Sigmoid colon (tissue), 7 donors: ENCODE results near the gene HSF4. TPM values are rescaled to one million over a fixed set of nuclear protein-coding genes. Genes with fewer than 3 reads are reported as not detected.

Source experiments
- DNase-seq: peaks from one replicate; pipeline ENCODE4 v3.0.0-alpha.2; 2019
- H3K27ac ChIP-seq, 4 donors: fragments of 200-600 bp; sonication (generic); one replicate each; pipeline ENCODE4 v1.5.1; 2016 to 2019; ENCODE audit warnings: mild to moderate bottlenecking in 1 of 4
- H3K27me3 ChIP-seq, 3 donors: fragments of 200-600 bp; sonication (generic); one replicate each; pipeline ENCODE4 v1.5.1; 2019; ENCODE audit warnings: mild to moderate bottlenecking in 1 of 3
- H3K36me3 ChIP-seq, 4 donors: fragments of 200-600 bp; sonication (generic); one replicate each; pipeline ENCODE4 v1.5.1; 2016 to 2019
- H3K4me1 ChIP-seq, 4 donors: fragments of 200-600 bp; sonication (generic); one replicate each; pipeline ENCODE4 v1.5.1; 2017 to 2019
- H3K4me3 ChIP-seq, 4 donors: fragments of 200-600 bp; sonication (generic); one replicate each; pipeline ENCODE4 v1.5.1; 2017 to 2019; ENCODE audit warnings: mild to moderate bottlenecking in 2 of 4, moderate library complexity in 1 of 4
- H3K9me3 ChIP-seq, 4 donors: fragments of 200-600 bp in 3 of 4; sonication (generic) in 3 of 4; one replicate each; pipeline versions ENCODE4 v1.5.1 to v1.6.1; 2013 to 2019
- EP300 ChIP-seq, 4 donors: sonication (generic); formaldehyde crosslinking; IDR thresholded peaks; one replicate each; pipeline ENCODE4 v1.6.1; 2017; ENCODE audit warnings: antibody characterized with exemption in 4 of 4
- POLR2A ChIP-seq, 2 donors: fragments of 450-650 bp; IDR thresholded peaks; one replicate each; pipeline ENCODE4 v1.6.1; 2016; ENCODE audit warnings: antibody characterized with exemption in 2 of 2, mild to moderate bottlenecking in 2 of 2, moderate library complexity in 2 of 2
- POLR2AphosphoS5 ChIP-seq, 4 donors: sonication (generic); formaldehyde crosslinking; IDR thresholded peaks; one replicate each; pipeline ENCODE4 v1.6.1; 2017; ENCODE audit warnings: antibody characterized with exemption in 4 of 4
- WGBS, 2 donors: extraction: QIAGEN DNeasy Blood & Tissue Kit; methylation state at CpG; one replicate each; pipeline ENCODE4 v1.1.7; 2013; 5-methylcytosine and 5-hydroxymethylcytosine counted together
- intact Hi-C: fragments of 100-400 bp; cut with DNase I; formaldehyde crosslinking; loops from one replicate; pipeline ENCODE4 v1.15.1; 2023
- polyA plus RNA-seq, 3 donors: library from polyadenylated mRNA; stranded (reverse); fragments of 200-250 nt; gene quantifications; one replicate each; pipeline ENCODE4 v1.2.3, GENCODE V29; 2013
- total RNA-seq, 4 donors: library from RNA; depleted of rRNA; stranded (reverse); fragments of >200 nt; gene quantifications; one replicate each; pipeline ENCODE4 v1.1.0, GENCODE V29; 2016
- TF ChIP-seq, protein P1 (sequence below), 4 experiments: fragments of 450-650 bp in 3 of 4; fragments of 200-600 bp in 1 of 4; IDR thresholded peaks; one replicate each; pipeline ENCODE4 v1.5.1; 2016 to 2019; ENCODE audit warnings: antibody characterized with exemption in 4 of 4, mild to moderate bottlenecking in 3 of 4, moderate library complexity in 2 of 4
- donor health status: healthy with polysubstance abuse.
- donor health status: Bipolar disorder and iron deficiency.
- donor health status: healthy.

The HSF4 gene
- total and polyA plus RNA-seq, 7 donors, result 1.2 to 109 (median 21.2) TPM

DNA sequence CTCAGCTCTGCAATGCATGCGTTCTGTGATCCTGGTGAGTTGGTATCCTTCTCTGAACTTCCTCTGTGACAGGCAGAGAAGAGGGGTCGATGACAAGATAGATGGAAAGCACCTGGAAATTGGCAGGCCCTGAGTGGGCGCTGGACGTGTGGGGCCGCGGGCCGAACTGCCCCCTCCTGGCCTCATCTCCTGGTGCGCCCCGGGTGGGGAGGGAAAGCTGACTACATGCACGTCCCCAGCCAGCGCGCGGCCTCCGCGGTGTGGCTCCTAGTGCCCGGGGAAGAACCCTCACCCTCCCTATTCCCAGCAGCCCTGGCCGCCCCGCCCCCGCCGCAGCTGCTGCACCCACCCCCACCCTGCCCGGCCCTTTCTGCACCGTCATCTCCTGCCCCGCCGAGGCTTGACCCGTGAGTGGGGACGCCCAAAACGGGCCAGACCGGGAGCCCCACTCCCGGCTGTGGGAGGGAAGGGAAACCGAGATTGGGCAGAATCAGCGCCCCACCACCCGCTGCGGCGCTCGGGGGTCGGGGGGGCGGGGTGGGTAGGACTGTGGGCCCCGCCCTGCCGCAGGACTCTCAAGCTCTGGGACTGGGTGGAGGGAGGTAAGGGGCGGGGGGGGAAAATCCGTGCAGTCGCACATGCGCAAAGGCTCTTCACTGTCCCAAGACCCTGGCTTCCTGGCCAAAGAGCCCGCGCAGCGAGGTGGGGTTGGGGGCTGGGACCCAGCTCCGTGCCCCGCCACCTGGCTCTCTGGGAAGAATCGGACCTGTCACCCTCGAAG lies 5.8 kb downstream of the HSF4 start, which contains the start of gene NOL3:
TSS of gene NOL3 (plus strand) at position 371 of the 781 bp plus-strand sequence.
- peaks cover 8 to 10% (median 9%) of the 10 kb centered on the region in 3 donors for H3K27me3 ChIP-seq
- no peaks in the 10 kb centered on the region for H3K36me3 ChIP-seq
- DNase-seq, result peak; percentile 94
- intact Hi-C loops, result no loop called here
- 1% methylated on average over 50 of the region's 50 CpGs for WGBS, 2 donors
- H3K4me3 ChIP-seq, result peak within 1 kb of the TSS; percentile 29 to 57 (median 48)
- H3K9me3 ChIP-seq, result no peaks in the 10 kb centered on the region
- peak within 1 kb of the TSS; percentile 87 to 95 (median 90) for H3K27ac ChIP-seq
- H3K4me1 ChIP-seq, result peaks cover 0 to 64% (median 59%) of the 10 kb centered on the region in 4 donors
- TF ChIP-seq EP300 (IDR thresholded peaks at IDR 0.05), result no peak
- TF ChIP-seq POLR2AphosphoS5 (IDR thresholded peaks at IDR 0.05), result peak; percentile 47 to 80 (median 66)
- TF ChIP-seq POLR2A (IDR thresholded peaks at IDR 0.05), result no peak
- TF ChIP-seq, protein P1, sequence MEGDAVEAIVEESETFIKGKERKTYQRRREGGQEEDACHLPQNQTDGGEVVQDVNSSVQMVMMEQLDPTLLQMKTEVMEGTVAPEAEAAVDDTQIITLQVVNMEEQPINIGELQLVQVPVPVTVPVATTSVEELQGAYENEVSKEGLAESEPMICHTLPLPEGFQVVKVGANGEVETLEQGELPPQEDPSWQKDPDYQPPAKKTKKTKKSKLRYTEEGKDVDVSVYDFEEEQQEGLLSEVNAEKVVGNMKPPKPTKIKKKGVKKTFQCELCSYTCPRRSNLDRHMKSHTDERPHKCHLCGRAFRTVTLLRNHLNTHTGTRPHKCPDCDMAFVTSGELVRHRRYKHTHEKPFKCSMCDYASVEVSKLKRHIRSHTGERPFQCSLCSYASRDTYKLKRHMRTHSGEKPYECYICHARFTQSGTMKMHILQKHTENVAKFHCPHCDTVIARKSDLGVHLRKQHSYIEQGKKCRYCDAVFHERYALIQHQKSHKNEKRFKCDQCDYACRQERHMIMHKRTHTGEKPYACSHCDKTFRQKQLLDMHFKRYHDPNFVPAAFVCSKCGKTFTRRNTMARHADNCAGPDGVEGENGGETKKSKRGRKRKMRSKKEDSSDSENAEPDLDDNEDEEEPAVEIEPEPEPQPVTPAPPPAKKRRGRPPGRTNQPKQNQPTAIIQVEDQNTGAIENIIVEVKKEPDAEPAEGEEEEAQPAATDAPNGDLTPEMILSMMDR (IDR thresholded peaks at IDR 0.05), result no peak

DNA sequence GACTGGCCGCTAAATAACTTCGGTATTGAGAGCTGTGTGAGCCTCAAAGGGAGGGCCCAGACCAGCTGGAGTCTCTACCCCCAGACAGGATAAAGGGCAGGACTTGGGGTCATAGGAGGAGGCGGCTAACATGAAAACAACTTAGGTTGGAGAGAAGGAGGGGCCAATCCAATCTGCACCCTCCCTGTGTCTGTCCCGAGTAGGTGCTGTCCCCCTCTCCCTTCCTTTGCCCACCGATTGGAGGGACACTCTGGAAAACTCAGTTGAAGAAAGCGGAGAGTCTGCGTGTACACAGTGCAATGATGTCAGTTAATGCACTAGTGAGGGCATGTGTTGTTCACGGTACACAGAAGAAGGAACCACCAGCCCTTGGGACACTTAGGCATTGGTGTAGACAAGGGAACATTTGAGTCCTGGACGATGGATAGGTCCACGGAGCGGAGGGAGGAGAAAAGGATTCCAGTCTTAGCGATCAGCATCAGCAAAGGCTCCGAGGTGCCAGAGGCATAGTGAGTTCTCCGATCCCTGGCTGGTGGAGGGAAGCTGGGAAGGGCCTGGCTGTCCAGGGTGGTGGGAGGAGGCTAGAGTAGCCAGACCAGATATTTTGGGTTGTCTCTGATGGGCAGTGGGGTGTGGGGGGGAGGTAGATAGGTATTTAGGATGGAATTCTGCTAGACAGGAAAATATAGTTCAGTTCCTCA lies 6.6 kb downstream of the HSF4 start:
- intact Hi-C loops, result no loop called here
- no peaks in the 10 kb centered on the region for H3K36me3 ChIP-seq
- H3K27me3 ChIP-seq, result peaks cover under 1 to 3% (median 2%) of the 10 kb centered on the region in 3 donors
- DNase-seq, result no peak
- H3K4me1 ChIP-seq, result peaks cover 0 to 57% (median 52%) of the 10 kb centered on the region in 4 donors
- 50 to 55% methylated on average over 14 of the region's 14 CpGs for WGBS, 2 donors
- no peak for TF ChIP-seq POLR2A (IDR thresholded peaks at IDR 0.05)
- TF ChIP-seq EP300 (IDR thresholded peaks at IDR 0.05), result no peak
- TF ChIP-seq, protein P1 (IDR thresholded peaks at IDR 0.05), result no peak
- TF ChIP-seq POLR2AphosphoS5 (IDR thresholded peaks at IDR 0.05), result no peak
- H3K4me3 ChIP-seq, result peak overlapping the region; percentile 29 to 57 (median 48)
- H3K27ac ChIP-seq, result peak overlapping the region; percentile 87 to 95 (median 90)
- no peaks in the 10 kb centered on the region for H3K9me3 ChIP-seq

DNA sequence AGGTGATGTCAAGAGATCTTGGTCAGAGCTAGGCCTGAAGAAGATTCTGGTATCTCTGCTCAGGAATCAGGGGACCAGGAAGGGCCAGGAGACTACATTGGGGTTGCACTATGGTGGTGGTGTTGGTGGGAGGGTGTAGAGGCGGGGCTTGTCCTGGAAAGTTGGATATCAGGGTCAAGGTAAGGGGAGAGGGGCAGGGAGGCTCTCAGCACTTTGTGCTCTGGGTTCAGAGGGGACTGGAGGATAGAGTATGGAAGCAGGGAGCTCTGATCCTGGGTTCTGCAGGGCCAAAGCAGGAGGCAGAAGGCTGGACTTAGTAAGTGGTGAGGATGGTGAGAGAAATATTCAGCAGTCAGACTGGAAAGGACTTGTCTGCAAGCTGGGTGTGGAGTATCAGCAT lies 8.8 kb downstream of the HSF4 start:
- Histone ChIP-seq H3K27ac (peak overlapping the region; percentile 89 to 95 (median 90)), H3K27me3 (no peaks in the 10 kb centered on the region), H3K36me3 (no peaks in the 10 kb centered on the region), H3K9me3 (no peaks in the 10 kb centered on the region), H3K4me1 (peaks cover 0 to 67% (median 60%) of the 10 kb centered on the region in 4 donors), H3K4me3 (peak overlapping the region in 3 of 4 donors; percentile 40 to 52 (median 52))
- WGBS, 2 donors, result 78 to 98% methylated on average over 1 of the region's 1 CpG
- DNase-seq, result no peak
- intact Hi-C loops, result no loop called here
- TF ChIP-seq POLR2A (IDR thresholded peaks at IDR 0.05), result no peak
- no peak for TF ChIP-seq POLR2AphosphoS5 (IDR thresholded peaks at IDR 0.05)
- TF ChIP-seq, protein P1 (IDR thresholded peaks at IDR 0.05), result no peak

- Histone ChIP-seq H3K27me3 (no peaks in the 10 kb centered on the region), H3K36me3 (no peaks in the 10 kb centered on the region), H3K9me3 (no peaks in the 10 kb centered on the region), H3K4me1 (peaks cover 0 to 67% (median 61%) of the 10 kb centered on the region in 4 donors), H3K4me3 (peak overlapping the region; percentile 22 to 52 (median 46)), H3K27ac (peak overlapping the region; percentile 89 to 95 (median 90))
- intact Hi-C loops, result no loop called here
- TF ChIP-seq POLR2A (IDR thresholded peaks at IDR 0.05) (peak; percentile 61 to 67), EP300 (IDR thresholded peaks at IDR 0.05) (peak in 1 of 4 donors; percentile 70), POLR2AphosphoS5 (IDR thresholded peaks at IDR 0.05) (peak; percentile 54 to 86 (median 76))
- TF ChIP-seq, protein P1 (IDR thresholded peaks at IDR 0.05), result peak in 3 of 4 experiments; percentile 10 to 37 (median 33)
- peak; percentile 96 for DNase-seq
- WGBS, 2 donors, result 1% methylated on average over 71 of the region's 71 CpGs
Observed at GRCh38 chr16:67173808-67174705, 9.5 kb downstream of the HSF4 start.
